ENCODE measurements around the gene ZBTB17.

Gene ZBTB17

DNA sequence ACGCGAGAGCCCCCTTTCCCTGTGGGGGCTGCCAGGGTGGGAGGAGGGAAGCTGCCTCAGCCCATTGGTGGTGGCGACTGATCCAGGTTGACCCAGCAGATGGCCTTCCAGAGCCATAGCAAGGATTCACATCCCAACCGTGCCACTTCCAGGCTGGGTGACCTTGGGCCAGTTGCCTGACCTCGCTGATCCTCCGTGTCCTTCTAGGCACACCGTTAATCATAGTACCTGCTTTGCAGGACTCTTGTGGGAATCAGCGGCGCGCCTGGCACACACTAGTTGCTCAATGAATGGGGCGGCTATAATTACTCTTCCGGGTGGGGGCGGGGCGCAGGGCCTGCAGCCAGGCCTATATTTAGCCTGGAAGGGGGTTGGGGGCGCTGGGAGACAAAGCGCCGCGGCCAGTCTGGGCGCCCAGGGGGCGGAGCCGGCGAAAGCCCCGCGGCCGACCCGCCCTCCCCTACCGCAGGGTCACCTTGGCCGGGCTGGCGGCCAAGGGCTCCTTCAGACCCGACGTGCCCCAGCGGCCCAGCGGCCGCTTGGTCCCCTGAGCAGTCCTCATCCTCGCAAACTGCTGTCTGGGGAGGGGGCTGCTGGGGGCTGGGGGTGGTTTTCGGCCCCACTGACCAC, 36.8 kb upstream of the ZBTB17 start:
- Mint-ChIP-seq H3K4me1 (peaks cover 37% of the 10 kb centered on the region), H3K36me3 (ENCODE audit: low read depth) (no peaks in the 10 kb centered on the region), H3K4me3 (peak overlapping the region in 2 of 3 experiments; percentile 9 to 47), H3K27ac (no peak overlapping the region), H3K9me3 (no peaks in the 10 kb centered on the region), H3K27me3 (ENCODE audit: low read depth) (peaks cover 5% of the 10 kb centered on the region)
- TF ChIP-seq, protein P1, sequence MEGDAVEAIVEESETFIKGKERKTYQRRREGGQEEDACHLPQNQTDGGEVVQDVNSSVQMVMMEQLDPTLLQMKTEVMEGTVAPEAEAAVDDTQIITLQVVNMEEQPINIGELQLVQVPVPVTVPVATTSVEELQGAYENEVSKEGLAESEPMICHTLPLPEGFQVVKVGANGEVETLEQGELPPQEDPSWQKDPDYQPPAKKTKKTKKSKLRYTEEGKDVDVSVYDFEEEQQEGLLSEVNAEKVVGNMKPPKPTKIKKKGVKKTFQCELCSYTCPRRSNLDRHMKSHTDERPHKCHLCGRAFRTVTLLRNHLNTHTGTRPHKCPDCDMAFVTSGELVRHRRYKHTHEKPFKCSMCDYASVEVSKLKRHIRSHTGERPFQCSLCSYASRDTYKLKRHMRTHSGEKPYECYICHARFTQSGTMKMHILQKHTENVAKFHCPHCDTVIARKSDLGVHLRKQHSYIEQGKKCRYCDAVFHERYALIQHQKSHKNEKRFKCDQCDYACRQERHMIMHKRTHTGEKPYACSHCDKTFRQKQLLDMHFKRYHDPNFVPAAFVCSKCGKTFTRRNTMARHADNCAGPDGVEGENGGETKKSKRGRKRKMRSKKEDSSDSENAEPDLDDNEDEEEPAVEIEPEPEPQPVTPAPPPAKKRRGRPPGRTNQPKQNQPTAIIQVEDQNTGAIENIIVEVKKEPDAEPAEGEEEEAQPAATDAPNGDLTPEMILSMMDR (IDR thresholded peaks at IDR 0.05; ENCODE audit: unreplicated experiment in 3 of 3), result no peak

DNA sequence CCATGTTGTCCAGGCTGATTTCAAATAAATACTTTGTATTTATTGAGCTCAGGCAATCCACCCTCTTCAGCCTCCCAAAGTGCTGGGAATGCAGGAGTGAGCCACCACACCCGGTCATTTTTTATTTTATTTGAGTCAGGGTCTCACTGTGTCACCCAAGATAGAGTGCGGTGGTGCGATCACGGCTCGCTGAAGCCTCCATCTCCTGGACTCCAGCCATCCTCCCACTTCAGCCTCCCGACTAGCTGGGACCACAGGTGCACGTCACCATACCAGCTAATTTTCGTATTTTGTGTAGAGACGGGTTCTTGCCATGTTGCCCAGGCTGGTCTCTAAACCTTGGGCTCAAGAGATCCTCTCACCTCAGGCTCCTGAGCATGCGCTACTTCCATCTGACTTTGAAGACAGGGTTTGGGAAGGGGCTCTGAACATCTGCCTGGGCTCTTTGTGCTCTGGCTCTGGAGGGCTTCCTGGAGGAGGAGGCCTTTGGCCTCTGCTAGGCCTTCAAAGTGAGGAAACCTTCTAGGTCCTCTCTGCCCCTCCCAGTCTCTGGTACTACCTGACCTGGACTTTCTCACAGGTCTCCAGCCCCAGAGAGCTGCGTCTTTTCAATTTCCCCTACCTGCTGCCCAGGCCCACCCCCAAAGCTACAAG, 36.2 kb upstream of the ZBTB17 start:
- TF ChIP-seq, protein P1 (IDR thresholded peaks at IDR 0.05; ENCODE audit: unreplicated experiment in 3 of 3), result no peak
- peaks cover 30% of the 10 kb centered on the region for H3K4me1 Mint-ChIP-seq
- H3K36me3 Mint-ChIP-seq (ENCODE audit: low read depth), result no peaks in the 10 kb centered on the region
- peaks cover 5% of the 10 kb centered on the region for H3K27me3 Mint-ChIP-seq (ENCODE audit: low read depth)
- no peak overlapping the region for H3K4me3 Mint-ChIP-seq
- H3K27ac Mint-ChIP-seq, result no peak overlapping the region
- H3K9me3 Mint-ChIP-seq, result no peaks in the 10 kb centered on the region

DNA sequence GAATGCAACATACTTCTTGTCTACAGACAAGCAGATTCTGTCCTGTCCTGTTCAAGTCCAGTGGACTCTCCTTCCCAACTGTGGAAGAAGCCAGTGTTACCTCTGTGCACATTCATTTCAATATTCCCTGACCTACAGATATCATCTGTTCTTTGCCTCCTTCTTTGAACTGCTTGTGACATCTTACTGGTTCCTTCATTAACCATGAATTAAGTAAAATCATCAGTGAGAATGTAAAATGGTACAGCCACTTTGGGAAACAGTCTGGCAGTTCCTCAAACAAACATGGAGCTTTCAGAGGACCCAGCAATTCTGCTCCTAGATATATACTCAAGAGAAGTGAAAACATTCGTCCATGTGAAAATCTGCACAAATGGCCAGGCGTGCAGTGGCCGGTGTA, 34.9 kb upstream of the ZBTB17 start:
- Mint-ChIP-seq H3K36me3 (ENCODE audit: low read depth) (no peaks in the 10 kb centered on the region), H3K4me3 (no peak overlapping the region), H3K9me3 (no peaks in the 10 kb centered on the region), H3K27ac (peak overlapping the region in 1 of 3 experiments; percentile 3), H3K4me1 (peaks cover 26% of the 10 kb centered on the region), H3K27me3 (ENCODE audit: low read depth) (peaks cover 5% of the 10 kb centered on the region)
- TF ChIP-seq, protein P1 (IDR thresholded peaks at IDR 0.05; ENCODE audit: unreplicated experiment in 3 of 3), result no peak

DNA sequence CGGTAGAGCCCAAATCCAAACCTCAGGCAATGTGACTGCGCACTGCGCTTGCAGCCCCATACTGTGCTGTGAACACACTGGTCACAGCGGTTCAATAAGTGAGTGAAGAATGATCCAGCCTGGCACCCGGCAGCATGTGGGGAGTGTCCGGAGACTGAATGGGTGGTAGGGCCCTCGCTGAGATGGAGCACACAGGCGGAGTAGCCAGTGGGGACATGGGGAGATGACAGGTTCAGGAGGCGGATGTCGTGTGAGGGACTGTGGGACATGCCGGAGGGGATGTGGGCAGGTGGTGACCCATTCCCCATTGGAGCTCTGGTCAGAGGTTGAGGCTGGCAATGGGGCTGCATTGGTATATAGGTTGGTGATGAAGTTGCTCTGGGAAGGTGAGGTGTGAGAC, 33.8 kb upstream of the ZBTB17 start:
- no peaks in the 10 kb centered on the region for H3K9me3 Mint-ChIP-seq
- no peak overlapping the region for H3K4me3 Mint-ChIP-seq
- no peak overlapping the region for H3K27ac Mint-ChIP-seq
- TF ChIP-seq, protein P1 (IDR thresholded peaks at IDR 0.05; ENCODE audit: unreplicated experiment in 3 of 3), result no peak
- H3K36me3 Mint-ChIP-seq (ENCODE audit: low read depth), result no peaks in the 10 kb centered on the region
- H3K4me1 Mint-ChIP-seq, result peaks cover 14% of the 10 kb centered on the region
- H3K27me3 Mint-ChIP-seq (ENCODE audit: low read depth), result peaks cover 5% of the 10 kb centered on the region

DNA sequence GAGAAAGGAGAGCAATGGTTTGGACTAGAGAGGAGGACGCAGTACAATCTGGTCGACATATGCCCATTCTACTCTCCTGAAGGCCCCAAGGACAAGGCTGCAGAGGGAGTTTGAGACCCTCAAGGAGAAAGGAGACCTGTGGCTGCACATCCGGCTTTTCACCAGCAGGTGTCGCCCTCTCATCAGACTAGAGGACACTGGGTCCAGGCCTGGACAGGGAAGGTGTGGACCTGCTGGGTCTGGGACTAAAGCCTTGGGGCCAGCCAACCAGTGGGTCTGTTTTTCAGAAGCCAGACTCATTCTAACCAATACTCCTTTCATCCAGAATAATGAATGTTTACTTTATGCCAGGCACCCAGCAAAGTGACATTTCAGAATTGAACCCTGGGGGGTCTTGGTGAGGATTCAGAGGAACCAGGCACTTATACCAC, 33.1 kb upstream of the ZBTB17 start:
- H3K27ac Mint-ChIP-seq, result no peak overlapping the region
- no peaks in the 10 kb centered on the region for H3K27me3 Mint-ChIP-seq (ENCODE audit: low read depth)
- no peaks in the 10 kb centered on the region for H3K9me3 Mint-ChIP-seq
- TF ChIP-seq, protein P1 (IDR thresholded peaks at IDR 0.05; ENCODE audit: unreplicated experiment in 3 of 3), result peak; percentile 95 to 97 (median 97)
- peaks cover 8% of the 10 kb centered on the region for H3K4me1 Mint-ChIP-seq
- no peak overlapping the region for H3K4me3 Mint-ChIP-seq
- no peaks in the 10 kb centered on the region for H3K36me3 Mint-ChIP-seq (ENCODE audit: low read depth)

Measured in nephron (organoid).